Gastroesophageal sphincter (tissue), 3 donors: ENCODE measurements around the gene LAMC1.

Source experiments
- CTCF ChIP-seq, 4 experiments: fragments of 200-600 bp in 2 of 4; fragments of 450-650 bp in 2 of 4; sonication (generic) in 1 of 4; IDR thresholded peaks; one replicate each; pipeline ENCODE4 v1.5.1; 2017 to 2019; ENCODE audit warnings: antibody characterized with exemption in 4 of 4, mild to moderate bottlenecking in 2 of 4, moderate library complexity in 2 of 4
- EP300 ChIP-seq: sonication (generic); formaldehyde crosslinking; IDR thresholded peaks from one replicate; pipeline ENCODE4 v1.6.1; 2017; ENCODE audit warnings: antibody characterized with exemption, mild to moderate bottlenecking
- POLR2A ChIP-seq, 2 donors: fragments of 450-650 bp; IDR thresholded peaks; one replicate each; pipeline ENCODE4 v1.6.1; 2017; ENCODE audit warnings: antibody characterized with exemption in 2 of 2, mild to moderate bottlenecking in 2 of 2, moderate library complexity in 1 of 2
- POLR2AphosphoS5 ChIP-seq: sonication (generic); formaldehyde crosslinking; IDR thresholded peaks from one replicate; pipeline ENCODE4 v1.6.1; 2017; ENCODE audit warnings: antibody characterized with exemption

- TF ChIP-seq CTCF (IDR thresholded peaks at IDR 0.05), result no peak
- TF ChIP-seq POLR2A (IDR thresholded peaks at IDR 0.05), result no peak
- TF ChIP-seq POLR2AphosphoS5, result no peak
- no peak for TF ChIP-seq EP300
Observed at GRCh38 chr1:182998482-182998881, 24.7 kb upstream of the LAMC1 start.
